IPS-15b (cell line): ENCODE data around the gene CDK9.
A peak's percentile ranks its signal among the peaks of the same experiment; 100 is the strongest.

ENCODE experiments used
- H3K27me3 ChIP-seq: one replicate; pipeline ENCODE4 v1.6.1; 2013; ENCODE audit warnings: low read length; ENCODE audit not compliant: control insufficient read depth, insufficient read depth
- H3K36me3 ChIP-seq: one replicate; pipeline ENCODE4 v1.6.1; 2013; ENCODE audit warnings: low read length; ENCODE audit not compliant: control insufficient read depth, insufficient read depth
- H3K4me1 ChIP-seq: one replicate; pipeline ENCODE4 v1.6.1; 2013; ENCODE audit warnings: mild to moderate bottlenecking, low read length; ENCODE audit not compliant: control insufficient read depth, insufficient read depth
- H3K4me3 ChIP-seq: one replicate; pipeline ENCODE4 v1.5.1; 2013; ENCODE audit warnings: low read depth, low read length
- H3K9ac ChIP-seq: one replicate; pipeline ENCODE4 v1.6.1; 2013; ENCODE audit warnings: low read depth, mild to moderate bottlenecking, low read length
- H3K9me3 ChIP-seq: one replicate; pipeline ENCODE4 v1.6.1; 2013; ENCODE audit warnings: mild to moderate bottlenecking, low read length; ENCODE audit not compliant: control insufficient read depth, insufficient read depth

The CDK9 gene

GRCh38 chr9:127785933-127786772 lies at the start of gene CDK9:
Gene CDK9, plus strand, starts transcription at chr9:127786034. Its CDS starts 115 bp downstream, at chr9:127786149.
- Histone ChIP-seq H3K9me3 (no peaks in the 10 kb centered on the region), H3K27me3 (no peaks in the 10 kb centered on the region), H3K9ac (peak within 1 kb of the TSS; percentile 85), H3K4me3 (peak within 1 kb of the TSS; percentile 87), H3K4me1 (no peaks in the 10 kb centered on the region), H3K36me3 (peaks cover 39% of the 10 kb centered on the region)

- Histone ChIP-seq H3K4me3 (no peak overlapping the region), H3K36me3 (no peaks in the 10 kb centered on the region), H3K4me1 (peaks cover 6% of the 10 kb centered on the region), H3K27me3 (peaks cover 2% of the 10 kb centered on the region), H3K9me3 (no peaks in the 10 kb centered on the region), H3K9ac (no peak overlapping the region)
Measured at GRCh38 chr9:127738666-127739065, 47.2 kb upstream of the CDK9 start.

- Histone ChIP-seq H3K27me3 (peaks cover 2% of the 10 kb centered on the region), H3K36me3 (no peaks in the 10 kb centered on the region), H3K4me3 (no peak overlapping the region), H3K4me1 (peaks cover 3% of the 10 kb centered on the region), H3K9ac (no peak overlapping the region), H3K9me3 (no peaks in the 10 kb centered on the region)
Measured at GRCh38 chr9:127739614-127740330, 46.1 kb upstream of the CDK9 start.

GRCh38 chr9:127741831-127742434 lies 43.9 kb upstream of the CDK9 start:
- H3K4me3 ChIP-seq: peak overlapping the region; percentile 64
- no peaks in the 10 kb centered on the region for H3K36me3 ChIP-seq
- H3K9ac ChIP-seq: no peak overlapping the region
- no peaks in the 10 kb centered on the region for H3K9me3 ChIP-seq
- no peaks in the 10 kb centered on the region for H3K4me1 ChIP-seq
- peaks cover 2% of the 10 kb centered on the region for H3K27me3 ChIP-seq

GRCh38 chr9:127742435-127743088 lies 43.3 kb upstream of the CDK9 start:
- Histone ChIP-seq H3K27me3 (peaks cover 2% of the 10 kb centered on the region), H3K36me3 (no peaks in the 10 kb centered on the region), H3K4me1 (no peaks in the 10 kb centered on the region), H3K9me3 (no peaks in the 10 kb centered on the region), H3K9ac (no peak overlapping the region), H3K4me3 (peak overlapping the region; percentile 64)

- Histone ChIP-seq H3K36me3 (peaks cover 4% of the 10 kb centered on the region), H3K4me3 (no peak overlapping the region), H3K9ac (no peak overlapping the region), H3K9me3 (no peaks in the 10 kb centered on the region), H3K4me1 (no peaks in the 10 kb centered on the region), H3K27me3 (peaks cover 2% of the 10 kb centered on the region)
Measured at GRCh38 chr9:127744398-127745110, 41.3 kb upstream of the CDK9 start.

GRCh38 chr9:127746959-127747569 lies 38.8 kb upstream of the CDK9 start:
- Histone ChIP-seq H3K27me3 (peaks cover 6% of the 10 kb centered on the region), H3K4me3 (no peak overlapping the region), H3K9me3 (no peaks in the 10 kb centered on the region), H3K36me3 (peaks cover 4% of the 10 kb centered on the region), H3K9ac (no peak overlapping the region), H3K4me1 (peaks cover 2% of the 10 kb centered on the region)

GRCh38 chr9:127749090-127749787 lies 36.6 kb upstream of the CDK9 start:
- Histone ChIP-seq H3K9me3 (no peaks in the 10 kb centered on the region), H3K9ac (no peak overlapping the region), H3K36me3 (peaks cover 4% of the 10 kb centered on the region), H3K4me1 (peaks cover 2% of the 10 kb centered on the region), H3K27me3 (peaks cover 23% of the 10 kb centered on the region), H3K4me3 (no peak overlapping the region)

- H3K9ac ChIP-seq: no peak overlapping the region
- H3K36me3 ChIP-seq: peaks cover 4% of the 10 kb centered on the region
- peaks cover 5% of the 10 kb centered on the region for H3K4me1 ChIP-seq
- peaks cover 32% of the 10 kb centered on the region for H3K27me3 ChIP-seq
- H3K9me3 ChIP-seq: no peaks in the 10 kb centered on the region
- no peak overlapping the region for H3K4me3 ChIP-seq
Measured at GRCh38 chr9:127751269-127752054, 34.4 kb upstream of the CDK9 start.

GRCh38 chr9:127753148-127753547 lies 32.7 kb upstream of the CDK9 start:
- peaks cover 4% of the 10 kb centered on the region for H3K36me3 ChIP-seq
- peaks cover 5% of the 10 kb centered on the region for H3K4me1 ChIP-seq
- H3K27me3 ChIP-seq: peaks cover 33% of the 10 kb centered on the region
- no peak overlapping the region for H3K4me3 ChIP-seq
- H3K9ac ChIP-seq: no peak overlapping the region
- H3K9me3 ChIP-seq: no peaks in the 10 kb centered on the region
